ENCODE results near the gene ESR2. TPM values are rescaled to one million over a fixed set of nuclear protein-coding genes. Genes with fewer than 3 reads are reported as not detected.

ESR2 gene
- total RNA-seq, 4 donors from 2014 or later: 0.59 to 2.4 (median 1.5) TPM

GRCh38 chr14:64248689-64249088, 45.5 kb downstream of the ESR2 start:
- Histone ChIP-seq H3K36me3 (no peaks in the 10 kb centered on the region), H3K27me3 (no peaks in the 10 kb centered on the region), H3K4me3 (no peak overlapping the region), H3K4me1 (no peaks in the 10 kb centered on the region), H3K27ac (no peak overlapping the region), H3K9me3 (no peaks in the 10 kb centered on the region)
- no peak for DNase-seq (ENCODE audit: low spot score in 2 of 2)
- no peak for TF ChIP-seq EP300 (IDR thresholded peaks at IDR 0.05)
- TF ChIP-seq CTCF (IDR thresholded peaks at IDR 0.05): no peak
- no peak for TF ChIP-seq POLR2A (IDR thresholded peaks at IDR 0.05)
- WGBS, 2 donors: 67 to 73% methylated on average over 4 of the region's 4 CpGs

- WGBS, 2 donors: 75 to 82% methylated on average over 3 of the region's 3 CpGs
- Histone ChIP-seq H3K9me3 (no peaks in the 10 kb centered on the region), H3K4me1 (no peaks in the 10 kb centered on the region), H3K36me3 (no peaks in the 10 kb centered on the region), H3K27me3 (no peaks in the 10 kb centered on the region), H3K4me3 (no peak overlapping the region), H3K27ac (no peak overlapping the region)
- no peak for DNase-seq (ENCODE audit: low spot score in 2 of 2)
- TF ChIP-seq POLR2A (IDR thresholded peaks at IDR 0.05) (no peak), CTCF (IDR thresholded peaks at IDR 0.05) (no peak), EP300 (IDR thresholded peaks at IDR 0.05) (no peak)
Measured at GRCh38 chr14:64247195-64247594, 47.0 kb downstream of the ESR2 start.

- no peaks in the 10 kb centered on the region for H3K4me1 ChIP-seq
- no peak overlapping the region for H3K4me3 ChIP-seq
- DNase-seq (ENCODE audit: low spot score in 2 of 2): no peak
- no peak for TF ChIP-seq CTCF (IDR thresholded peaks at IDR 0.05)
- TF ChIP-seq EP300 (IDR thresholded peaks at IDR 0.05): no peak
- TF ChIP-seq POLR2A (IDR thresholded peaks at IDR 0.05): no peak
- no peaks in the 10 kb centered on the region for H3K9me3 ChIP-seq
- no peaks in the 10 kb centered on the region for H3K27me3 ChIP-seq
- no peak overlapping the region for H3K27ac ChIP-seq
- H3K36me3 ChIP-seq: no peaks in the 10 kb centered on the region
Measured at GRCh38 chr14:64246688-64247087, 47.5 kb downstream of the ESR2 start.

- TF ChIP-seq CTCF (IDR thresholded peaks at IDR 0.05) (no peak), POLR2A (IDR thresholded peaks at IDR 0.05) (no peak), EP300 (IDR thresholded peaks at IDR 0.05) (no peak)
- WGBS, 2 donors: 87 to 91% methylated on average over 4 of the region's 4 CpGs
- Histone ChIP-seq H3K9me3 (no peaks in the 10 kb centered on the region), H3K4me1 (no peaks in the 10 kb centered on the region), H3K4me3 (no peak overlapping the region), H3K27me3 (no peaks in the 10 kb centered on the region), H3K27ac (no peak overlapping the region), H3K36me3 (no peaks in the 10 kb centered on the region)
- DNase-seq (ENCODE audit: low spot score in 2 of 2): no peak
Measured at GRCh38 chr14:64245491-64245890, 48.7 kb downstream of the ESR2 start.

- 37 to 42% methylated on average over 4 of the region's 4 CpGs for WGBS, 2 donors
- DNase-seq (ENCODE audit: low spot score in 2 of 2): no peak
- Histone ChIP-seq H3K9me3 (no peaks in the 10 kb centered on the region), H3K27me3 (no peaks in the 10 kb centered on the region), H3K36me3 (no peaks in the 10 kb centered on the region), H3K27ac (no peak overlapping the region), H3K4me1 (no peaks in the 10 kb centered on the region), H3K4me3 (no peak overlapping the region)
- no peak for TF ChIP-seq EP300 (IDR thresholded peaks at IDR 0.05)
- no peak for TF ChIP-seq POLR2A (IDR thresholded peaks at IDR 0.05)
- TF ChIP-seq CTCF (IDR thresholded peaks at IDR 0.05): no peak
Measured at GRCh38 chr14:64244279-64244678, 49.9 kb downstream of the ESR2 start.
